Activated CD4-positive, alpha-beta T cell treated with anti-CD3 and anti-CD28 coated beads, Interleukin-2, Interleukin-6, amounts not matched to agents 100 ng/mL and 50 ng/mL, durations not matched to agents 16 hours and 8 hours (primary cell): ENCODE measurements around the gene SMPD3.

Experiments
- DNase-seq: peaks from one replicate; pipeline ENCODE4 v3.0.0-alpha.2; 2020

SMPD3 gene

GRCh38 chr16:68401871-68402747 is 46.2 kb downstream of the SMPD3 start:
- DNase-seq, result no peak

GRCh38 chr16:68400924-68401460 is 47.3 kb downstream of the SMPD3 start:
- no peak for DNase-seq

- peak; percentile 29 for DNase-seq
Observed at GRCh38 chr16:68400083-68400923, 48.0 kb downstream of the SMPD3 start.

GRCh38 chr16:68399456-68399855 is 48.9 kb downstream of the SMPD3 start:
- DNase-seq, result no peak

GRCh38 chr16:68397710-68398201 is 50.6 kb downstream of the SMPD3 start:
- DNase-seq, result no peak

GRCh38 chr16:68396481-68396880 is 51.8 kb downstream of the SMPD3 start:
- peak; percentile 50 for DNase-seq

- DNase-seq, result no peak
Observed at GRCh38 chr16:68395815-68396214, 52.5 kb downstream of the SMPD3 start.

GRCh38 chr16:68395167-68395786 is 53.0 kb downstream of the SMPD3 start:
- no peak for DNase-seq

GRCh38 chr16:68393333-68393732 is 55.0 kb downstream of the SMPD3 start:
- no peak for DNase-seq

- DNase-seq, result no peak
Observed at GRCh38 chr16:68389750-68390371, 58.4 kb downstream of the SMPD3 start.

GRCh38 chr16:68389006-68389405 is 59.3 kb downstream of the SMPD3 start:
- no peak for DNase-seq

- no peak for DNase-seq
Observed at GRCh38 chr16:68388124-68388523, 60.2 kb downstream of the SMPD3 start.

- DNase-seq, result no peak
Observed at GRCh38 chr16:68387301-68387700, 61.0 kb downstream of the SMPD3 start.

- DNase-seq, result no peak
Observed at GRCh38 chr16:68386628-68387027, 61.7 kb downstream of the SMPD3 start.

- DNase-seq, result no peak
Observed at GRCh38 chr16:68385371-68385770, 62.9 kb downstream of the SMPD3 start.

GRCh38 chr16:68384288-68385161 is 63.8 kb downstream of the SMPD3 start:
- DNase-seq, result no peak

GRCh38 chr16:68383858-68384257 is 64.5 kb downstream of the SMPD3 start:
- no peak for DNase-seq

GRCh38 chr16:68382296-68382718 is 66.0 kb downstream of the SMPD3 start:
- peak; percentile 22 for DNase-seq

GRCh38 chr16:68381363-68381724 is 67.0 kb downstream of the SMPD3 start:
- DNase-seq, result no peak

- no peak for DNase-seq
Observed at GRCh38 chr16:68380676-68381362, 67.5 kb downstream of the SMPD3 start.

GRCh38 chr16:68380348-68380670 is 68.0 kb downstream of the SMPD3 start:
- no peak for DNase-seq
